ENCODE measurements around the gene JAKMIP3.

- TF ChIP-seq CTCF (IDR thresholded peaks at IDR 0.05) (no peak), POLR2A (IDR thresholded peaks at IDR 0.05) (no peak)
These were observed 6.7 kb upstream of the JAKMIP3 start for GRCh38 chr10:132058793-132059759.

Measured in adrenal gland (tissue), 5 donors.